Liver (tissue), 9 donors: Measurements from ENCODE around the gene HAAO. TPM values are rescaled to one million over a fixed set of nuclear protein-coding genes. Genes with fewer than 3 reads are reported as not detected.
A peak's percentile ranks its signal among the peaks of the same experiment; 100 is the strongest.

Experiments used
- DNase-seq: peaks from one replicate; pipeline ENCODE4 v3.0.0-alpha.2; 2017; ENCODE audit warnings: low spot score
- H3K27ac ChIP-seq, 2 donors: one replicate each; pipeline ENCODE4 v1.7.0; 2013; ENCODE audit warnings: inconsistent platforms in 2 of 2, low read length in 2 of 2, control low read depth in 1 of 2, low read depth in 1 of 2, mild to moderate bottlenecking in 1 of 2
- H3K27me3 ChIP-seq, 4 donors: one replicate each; pipeline versions ENCODE4 v1.6.1 to v1.7.0; 2013; ENCODE audit warnings: low read length in 3 of 4, inconsistent platforms in 1 of 4, mild to moderate bottlenecking in 1 of 4, moderate library complexity in 1 of 4; ENCODE audit not compliant: control insufficient read depth in 4 of 4, insufficient read depth in 4 of 4
- H3K36me3 ChIP-seq, 4 donors: one replicate each; pipeline versions ENCODE4 v1.6.1 to v1.7.0; 2013; ENCODE audit warnings: low read length in 3 of 4, mild to moderate bottlenecking in 3 of 4, low read depth in 1 of 4, moderate library complexity in 1 of 4; ENCODE audit not compliant: control insufficient read depth in 4 of 4, insufficient read depth in 3 of 4
- H3K4me1 ChIP-seq, 4 donors: one replicate each; pipeline versions ENCODE4 v1.6.1 to v1.7.0; 2013; ENCODE audit warnings: low read length in 3 of 4, mild to moderate bottlenecking in 3 of 4, moderate library complexity in 1 of 4; ENCODE audit not compliant: control insufficient read depth in 4 of 4, insufficient read depth in 4 of 4
- H3K4me3 ChIP-seq, 3 donors: one replicate each; pipeline versions ENCODE4 v1.6.1 to v1.7.0; 2013; ENCODE audit warnings: low read length in 3 of 3, control low read depth in 1 of 3, low read depth in 1 of 3, mild to moderate bottlenecking in 1 of 3
- H3K9ac ChIP-seq, 2 donors: one replicate each; pipeline ENCODE4 v1.7.0; 2013; ENCODE audit warnings: low read length in 2 of 2, mild to moderate bottlenecking in 2 of 2, moderate library complexity in 2 of 2, control low read depth in 1 of 2, low read depth in 1 of 2
- H3K9me3 ChIP-seq, 4 donors: one replicate each; pipeline versions ENCODE4 v1.6.1 to v1.7.0; 2013; ENCODE audit warnings: low read length in 3 of 4; ENCODE audit not compliant: control insufficient read depth in 4 of 4
- CTCF ChIP-seq: fragments of 150-350 bp; IDR thresholded peaks from 2 replicates; pipeline ENCODE4 v1.5.1; 2017; ENCODE audit warnings: improper control_type of control experiment, low read depth, low read length; ENCODE audit not compliant: missing input control
- EGR1 ChIP-seq, 2 donors: IDR thresholded peaks; 2 replicates each; pipeline ENCODE4 v1.6.1; 2016 to 2018; ENCODE audit warnings: antibody characterized with exemption in 2 of 2, low read depth in 2 of 2
- FOXA1 ChIP-seq: IDR thresholded peaks from 2 replicates; pipeline ENCODE4 v1.6.1; 2016; ENCODE audit warnings: antibody characterized with exemption
- FOXA2 ChIP-seq: IDR thresholded peaks from 2 replicates; pipeline ENCODE4 v1.6.1; 2016; ENCODE audit warnings: antibody characterized with exemption
- GABPA ChIP-seq, 2 donors: IDR thresholded peaks in 1 of 2; conservative IDR thresholded peaks in 1 of 2; 2 replicates each; pipeline ENCODE4 v1.6.1; 2016; ENCODE audit warnings: antibody characterized with exemption in 2 of 2, mild to moderate bottlenecking in 1 of 2, moderate library complexity in 1 of 2
- HNF4A ChIP-seq, 2 donors: conservative IDR thresholded peaks; 2 replicates each; pipeline ENCODE4 v1.6.1; 2016; ENCODE audit warnings: antibody characterized with exemption in 2 of 2, mild to moderate bottlenecking in 2 of 2
- HNF4G ChIP-seq: IDR thresholded peaks from 2 replicates; pipeline ENCODE4 v1.6.1; 2016; ENCODE audit warnings: antibody characterized with exemption
- JUND ChIP-seq, 2 donors: IDR thresholded peaks; 2 replicates each; pipeline ENCODE4 v1.6.1; 2016; ENCODE audit warnings: antibody characterized with exemption in 2 of 2
- NR2F2 ChIP-seq: IDR thresholded peaks from 2 replicates; pipeline ENCODE4 v1.6.1; 2016; ENCODE audit warnings: antibody characterized with exemption
- RAD21 ChIP-seq, 2 donors: IDR thresholded peaks; 2 replicates each; pipeline ENCODE4 v1.6.1; 2016; ENCODE audit warnings: antibody characterized with exemption in 2 of 2, mild to moderate bottlenecking in 2 of 2
- RXRA ChIP-seq, 2 donors: IDR thresholded peaks; 2 replicates each; pipeline ENCODE4 v1.6.1; 2017 to 2018; ENCODE audit warnings: antibody characterized with exemption in 2 of 2, mild to moderate bottlenecking in 1 of 2
- SP1 ChIP-seq: IDR thresholded peaks from 2 replicates; pipeline ENCODE4 v1.6.1; 2018; ENCODE audit warnings: antibody characterized with exemption, mild to moderate bottlenecking
- TAF1 ChIP-seq: conservative IDR thresholded peaks from 2 replicates; pipeline ENCODE4 v1.6.1; 2016; ENCODE audit warnings: antibody characterized with exemption, mild to moderate bottlenecking
- YY1 ChIP-seq: IDR thresholded peaks from 2 replicates; pipeline ENCODE4 v1.6.1; 2016; ENCODE audit warnings: antibody characterized with exemption, mild to moderate bottlenecking
- ZBTB33 ChIP-seq: IDR thresholded peaks from 2 replicates; pipeline ENCODE4 v1.6.1; 2016; ENCODE audit warnings: antibody characterized with exemption
- WGBS: extraction: QIAGEN DNeasy Blood & Tissue Kit; methylation state at CpG from one replicate; pipeline ENCODE4 v1.1.7; 2013; 5-methylcytosine and 5-hydroxymethylcytosine counted together
- polyA plus RNA-seq, 2 donors: library from polyadenylated mRNA; stranded (reverse) in 1 of 2; unstranded in 1 of 2; fragments of 200-250 nt in 1 of 2; fragments of >200 nt in 1 of 2; fragmentation: Nextera tagmentation in 1 of 2; extraction: Ambion mirVana in 1 of 2; gene quantifications; one replicate each; pipeline versions ENCODE4 v1.2.1 to v1.2.3, GENCODE V29; 2013 to 2015
- total RNA-seq, 2 donors: library from RNA; depleted of rRNA; stranded (reverse); fragments of >200 nt; gene quantifications; one replicate each; pipeline ENCODE4 v1.2.3, GENCODE V29; 2014
- TF ChIP-seq, protein P1 (sequence below): IDR thresholded peaks from 2 replicates; pipeline ENCODE4 v1.6.1; 2016; ENCODE audit warnings: antibody characterized with exemption
- TF ChIP-seq, protein P2 (sequence below): IDR thresholded peaks from 2 replicates; pipeline ENCODE4 v1.6.1; 2016; ENCODE audit warnings: antibody characterized with exemption, mild to moderate bottlenecking
- TF ChIP-seq, protein P3 (sequence below): IDR thresholded peaks from 2 replicates; pipeline ENCODE4 v1.6.1; 2016; ENCODE audit warnings: antibody characterized with exemption
- donor health status: healthy.
- donor health status: healthy.
- donor health status: healthy.
- donor health status: healthy.
- donor health status: healthy.

Gene HAAO
- total and polyA plus RNA-seq, 4 donors: 17.4 to 140 (median 130) TPM

GRCh38 chr2:42787788-42788477 is 4.5 kb downstream of the HAAO start:
- peak overlapping the region; percentile 64 to 82 for H3K27ac ChIP-seq
- H3K9ac ChIP-seq: peak overlapping the region in 1 of 2 donors; percentile 29
- DNase-seq: peak; percentile 63
- WGBS: 31% methylated on average over 12 of the region's 12 CpGs
- H3K36me3 ChIP-seq: peaks cover 0 to 7% (median under 1%) of the 10 kb centered on the region in 4 donors
- H3K4me3 ChIP-seq: no peak overlapping the region
- H3K27me3 ChIP-seq: no peaks in the 10 kb centered on the region
- H3K4me1 ChIP-seq: peaks cover 24 to 84% (median 68%) of the 10 kb centered on the region in 4 donors
- peak; percentile 43 for TF ChIP-seq ZBTB33
- TF ChIP-seq SP1: peak; percentile 96
- peak; percentile 88 to 92 for TF ChIP-seq RXRA (IDR thresholded peaks at IDR 0.05)
- TF ChIP-seq HNF4A (conservative IDR thresholded peaks at IDR 0.05): peak; percentile 94 to 99
- TF ChIP-seq NR2F2: no peak
- TF ChIP-seq FOXA1: peak; percentile 58
- peak; percentile 90 for TF ChIP-seq HNF4G
- TF ChIP-seq CTCF: no peak
- no peak for TF ChIP-seq TAF1
- TF ChIP-seq RAD21 (IDR thresholded peaks at IDR 0.05): peak in 1 of 2 donors; percentile 6
- TF ChIP-seq EGR1 (IDR thresholded peaks at IDR 0.05; ENCODE audit: low read depth in 2 of 2): peak; percentile 98
- TF ChIP-seq JUND (IDR thresholded peaks at IDR 0.05): peak; percentile 50 to 64
- peak; percentile 47 for TF ChIP-seq YY1
- TF ChIP-seq, protein P1, sequence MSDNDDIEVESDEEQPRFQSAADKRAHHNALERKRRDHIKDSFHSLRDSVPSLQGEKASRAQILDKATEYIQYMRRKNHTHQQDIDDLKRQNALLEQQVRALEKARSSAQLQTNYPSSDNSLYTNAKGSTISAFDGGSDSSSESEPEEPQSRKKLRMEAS: peak; percentile 53
- TF ChIP-seq GABPA (IDR thresholded peaks at IDR 0.05 in 1 of 2, conservative IDR thresholded peaks at IDR 0.05 in 1 of 2): no peak
- TF ChIP-seq, protein P2, sequence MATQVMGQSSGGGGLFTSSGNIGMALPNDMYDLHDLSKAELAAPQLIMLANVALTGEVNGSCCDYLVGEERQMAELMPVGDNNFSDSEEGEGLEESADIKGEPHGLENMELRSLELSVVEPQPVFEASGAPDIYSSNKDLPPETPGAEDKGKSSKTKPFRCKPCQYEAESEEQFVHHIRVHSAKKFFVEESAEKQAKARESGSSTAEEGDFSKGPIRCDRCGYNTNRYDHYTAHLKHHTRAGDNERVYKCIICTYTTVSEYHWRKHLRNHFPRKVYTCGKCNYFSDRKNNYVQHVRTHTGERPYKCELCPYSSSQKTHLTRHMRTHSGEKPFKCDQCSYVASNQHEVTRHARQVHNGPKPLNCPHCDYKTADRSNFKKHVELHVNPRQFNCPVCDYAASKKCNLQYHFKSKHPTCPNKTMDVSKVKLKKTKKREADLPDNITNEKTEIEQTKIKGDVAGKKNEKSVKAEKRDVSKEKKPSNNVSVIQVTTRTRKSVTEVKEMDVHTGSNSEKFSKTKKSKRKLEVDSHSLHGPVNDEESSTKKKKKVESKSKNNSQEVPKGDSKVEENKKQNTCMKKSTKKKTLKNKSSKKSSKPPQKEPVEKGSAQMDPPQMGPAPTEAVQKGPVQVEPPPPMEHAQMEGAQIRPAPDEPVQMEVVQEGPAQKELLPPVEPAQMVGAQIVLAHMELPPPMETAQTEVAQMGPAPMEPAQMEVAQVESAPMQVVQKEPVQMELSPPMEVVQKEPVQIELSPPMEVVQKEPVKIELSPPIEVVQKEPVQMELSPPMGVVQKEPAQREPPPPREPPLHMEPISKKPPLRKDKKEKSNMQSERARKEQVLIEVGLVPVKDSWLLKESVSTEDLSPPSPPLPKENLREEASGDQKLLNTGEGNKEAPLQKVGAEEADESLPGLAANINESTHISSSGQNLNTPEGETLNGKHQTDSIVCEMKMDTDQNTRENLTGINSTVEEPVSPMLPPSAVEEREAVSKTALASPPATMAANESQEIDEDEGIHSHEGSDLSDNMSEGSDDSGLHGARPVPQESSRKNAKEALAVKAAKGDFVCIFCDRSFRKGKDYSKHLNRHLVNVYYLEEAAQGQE: peak; percentile 48
- TF ChIP-seq, protein P3, sequence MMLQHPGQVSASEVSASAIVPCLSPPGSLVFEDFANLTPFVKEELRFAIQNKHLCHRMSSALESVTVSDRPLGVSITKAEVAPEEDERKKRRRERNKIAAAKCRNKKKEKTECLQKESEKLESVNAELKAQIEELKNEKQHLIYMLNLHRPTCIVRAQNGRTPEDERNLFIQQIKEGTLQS: peak; percentile 51
- no peak for TF ChIP-seq FOXA2
- no peaks in the 10 kb centered on the region for H3K9me3 ChIP-seq
